Measurements from ENCODE around the gene PTPRM.

GRCh38 chr18:7723558-7723957, 156.4 kb downstream of the PTPRM start:
- TF ChIP-seq CTCF (IDR thresholded peaks at IDR 0.05; ENCODE audit: poor library complexity, severe bottlenecking) = no peak
- TF ChIP-seq POLR2AphosphoS5 (IDR thresholded peaks at IDR 0.05) = no peak
- TF ChIP-seq EZH2 (IDR thresholded peaks at IDR 0.05; ENCODE audit: borderline replicate concordance, insufficient read depth, low read length, poor library complexity, severe bottlenecking) = no peak
- no peak for TF ChIP-seq RAD21 (conservative IDR thresholded peaks at IDR 0.05)
